MM.1S (cell line): ENCODE measurements around the gene APOBEC3B.
"Not testable (repeated sequence)": the region's sequence is repeated elsewhere in the genome, so short reads cannot be mapped to it uniquely, and the experiment has no call there.

Source experiments
- CTCF ChIP-seq: fragments of 300-600 bp; sonication (generic); IDR thresholded peaks from 2 replicates; pipeline ENCODE4 v1.5.1; 2016; ENCODE audit warnings: antibody characterized with exemption, low read length, mixed read lengths
- EZH2 ChIP-seq: fragments of 300-600 bp; sonication (generic); optimal IDR thresholded peaks from 2 replicates; pipeline ENCODE3; 2017; ENCODE audit warnings: low read depth, mild to moderate bottlenecking, antibody characterized with exemption, low read length, mixed read lengths
- EZH2phosphoT487 ChIP-seq: fragments of 300-600 bp; sonication (generic); IDR thresholded peaks from 2 replicates; pipeline ENCODE4 v1.6.1; 2018; ENCODE audit warnings: antibody characterized with exemption, low read length

DNA sequence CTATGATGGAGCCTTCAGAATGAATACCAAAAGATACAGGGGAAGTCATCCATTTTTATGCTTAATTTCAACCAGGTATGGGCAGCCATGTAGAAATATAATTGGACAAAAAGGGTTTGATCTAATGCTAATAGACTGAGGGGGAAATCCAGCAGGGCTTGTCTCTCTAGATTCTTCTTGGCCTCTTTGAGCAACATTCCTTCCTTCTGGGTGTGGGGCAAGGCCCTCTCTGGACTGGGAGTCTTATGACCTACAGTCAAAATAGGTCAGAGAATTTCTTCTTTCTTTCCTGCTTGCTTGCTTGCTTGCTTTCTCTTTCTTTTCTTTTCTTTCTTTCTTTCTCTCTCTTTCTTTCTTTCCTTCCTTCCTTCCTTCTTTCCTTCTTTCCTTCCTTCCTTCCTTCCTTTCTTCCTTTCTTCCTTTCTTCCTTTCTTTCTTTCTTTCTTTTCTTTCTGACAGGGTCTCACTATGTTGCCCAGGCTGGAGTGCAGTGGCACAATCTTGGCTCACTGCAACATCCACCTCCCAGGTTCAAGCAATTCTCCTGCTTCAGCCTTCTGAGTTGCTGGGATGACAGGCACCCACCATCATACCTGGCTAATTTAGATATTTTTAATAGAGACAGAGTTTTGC, 36.3 kb upstream of the APOBEC3B start:
- TF ChIP-seq CTCF, EZH2phosphoT487, EZH2: not testable (repeated sequence)
